Limb (tissue), 2 donors: ENCODE measurements around the gene KCNQ1.

Experiments used
- DNase-seq, 2 donors: peaks; one replicate each; pipeline ENCODE4 v3.0.0-alpha.2; 2016; ENCODE audit errors: extremely low spot score in 2 of 2

Gene KCNQ1

GRCh38 chr11:2508793-2509192 lies 64.0 kb downstream of the KCNQ1 start:
- peak in 1 of 2 donors; percentile 17 for DNase-seq

GRCh38 chr11:2509481-2510001 lies 64.7 kb downstream of the KCNQ1 start:
- DNase-seq: peak in 1 of 2 donors; percentile 21

- DNase-seq: peak in 1 of 2 donors; percentile 31
Measured at GRCh38 chr11:2510626-2511402, 66.0 kb downstream of the KCNQ1 start.

GRCh38 chr11:2511421-2512369 lies 66.9 kb downstream of the KCNQ1 start:
- DNase-seq: peak in 1 of 2 donors; percentile 16

GRCh38 chr11:2512431-2513407 lies 67.9 kb downstream of the KCNQ1 start:
- DNase-seq: peak in 1 of 2 donors; percentile 19

GRCh38 chr11:2513441-2513840 lies 68.6 kb downstream of the KCNQ1 start:
- DNase-seq: no peak

GRCh38 chr11:2515401-2516275 lies 70.8 kb downstream of the KCNQ1 start:
- peak in 1 of 2 donors; percentile 19 for DNase-seq

- peak in 1 of 2 donors; percentile 18 for DNase-seq
Measured at GRCh38 chr11:2516276-2517015, 71.6 kb downstream of the KCNQ1 start.

- DNase-seq: no peak
Measured at GRCh38 chr11:2517016-2517385, 72.2 kb downstream of the KCNQ1 start.

GRCh38 chr11:2517386-2518064 lies 72.7 kb downstream of the KCNQ1 start:
- peak in 1 of 2 donors; percentile 26 for DNase-seq

- peak in 1 of 2 donors; percentile 25 for DNase-seq
Measured at GRCh38 chr11:2518111-2518982, 73.5 kb downstream of the KCNQ1 start.

GRCh38 chr11:2518983-2519340 lies 74.2 kb downstream of the KCNQ1 start:
- peak in 1 of 2 donors; percentile 12 for DNase-seq

- no peak for DNase-seq
Measured at GRCh38 chr11:2519517-2519861, 74.7 kb downstream of the KCNQ1 start.

GRCh38 chr11:2519862-2520735 lies 75.3 kb downstream of the KCNQ1 start:
- peak in 1 of 2 donors; percentile 22 for DNase-seq

GRCh38 chr11:2520736-2521035 lies 75.9 kb downstream of the KCNQ1 start:
- DNase-seq: no peak

- peak in 1 of 2 donors; percentile 14 for DNase-seq
Measured at GRCh38 chr11:2521081-2521732, 76.4 kb downstream of the KCNQ1 start.
